ENCODE measurements around the gene PIK3AP1.

- TF ChIP-seq, protein P1, sequence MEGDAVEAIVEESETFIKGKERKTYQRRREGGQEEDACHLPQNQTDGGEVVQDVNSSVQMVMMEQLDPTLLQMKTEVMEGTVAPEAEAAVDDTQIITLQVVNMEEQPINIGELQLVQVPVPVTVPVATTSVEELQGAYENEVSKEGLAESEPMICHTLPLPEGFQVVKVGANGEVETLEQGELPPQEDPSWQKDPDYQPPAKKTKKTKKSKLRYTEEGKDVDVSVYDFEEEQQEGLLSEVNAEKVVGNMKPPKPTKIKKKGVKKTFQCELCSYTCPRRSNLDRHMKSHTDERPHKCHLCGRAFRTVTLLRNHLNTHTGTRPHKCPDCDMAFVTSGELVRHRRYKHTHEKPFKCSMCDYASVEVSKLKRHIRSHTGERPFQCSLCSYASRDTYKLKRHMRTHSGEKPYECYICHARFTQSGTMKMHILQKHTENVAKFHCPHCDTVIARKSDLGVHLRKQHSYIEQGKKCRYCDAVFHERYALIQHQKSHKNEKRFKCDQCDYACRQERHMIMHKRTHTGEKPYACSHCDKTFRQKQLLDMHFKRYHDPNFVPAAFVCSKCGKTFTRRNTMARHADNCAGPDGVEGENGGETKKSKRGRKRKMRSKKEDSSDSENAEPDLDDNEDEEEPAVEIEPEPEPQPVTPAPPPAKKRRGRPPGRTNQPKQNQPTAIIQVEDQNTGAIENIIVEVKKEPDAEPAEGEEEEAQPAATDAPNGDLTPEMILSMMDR (IDR thresholded peaks at IDR 0.05), result no peak
- TF ChIP-seq POLR2AphosphoS5 (IDR thresholded peaks at IDR 0.05), result no peak
- no peak for TF ChIP-seq EP300 (IDR thresholded peaks at IDR 0.05)
Measured at GRCh38 chr10:96618653-96619052, 101.7 kb downstream of the PIK3AP1 start.

Measured in upper lobe of left lung (tissue), 4 donors.